ENCODE measurements around the gene VSIG4.
"Not testable (repeated sequence)": the region's sequence is repeated elsewhere in the genome, so short reads cannot be mapped to it uniquely, and the experiment has no call there.

Gene VSIG4, protein sequence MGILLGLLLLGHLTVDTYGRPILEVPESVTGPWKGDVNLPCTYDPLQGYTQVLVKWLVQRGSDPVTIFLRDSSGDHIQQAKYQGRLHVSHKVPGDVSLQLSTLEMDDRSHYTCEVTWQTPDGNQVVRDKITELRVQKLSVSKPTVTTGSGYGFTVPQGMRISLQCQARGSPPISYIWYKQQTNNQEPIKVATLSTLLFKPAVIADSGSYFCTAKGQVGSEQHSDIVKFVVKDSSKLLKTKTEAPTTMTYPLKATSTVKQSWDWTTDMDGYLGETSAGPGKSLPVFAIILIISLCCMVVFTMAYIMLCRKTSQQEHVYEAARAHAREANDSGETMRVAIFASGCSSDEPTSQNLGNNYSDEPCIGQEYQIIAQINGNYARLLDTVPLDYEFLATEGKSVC

DNA sequence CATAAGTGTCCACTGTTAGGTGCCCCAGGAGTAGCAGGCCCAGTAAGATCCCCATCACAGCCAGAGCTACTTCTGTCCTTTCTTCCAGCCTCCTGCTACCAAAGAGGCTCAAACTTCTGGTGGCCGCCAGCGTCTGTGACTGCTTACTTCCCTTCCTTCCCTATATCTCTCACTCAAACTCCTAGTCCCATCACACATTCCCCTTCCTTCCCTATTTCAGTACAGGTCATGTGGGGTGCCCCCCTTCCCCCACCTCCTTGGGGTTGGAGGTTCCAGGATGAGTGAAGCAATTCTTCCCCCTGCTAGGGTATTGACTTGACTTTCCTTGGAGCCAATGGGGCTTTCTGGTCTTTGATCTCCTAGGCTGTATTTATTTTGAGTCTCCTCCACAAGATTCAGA, at the start of gene VSIG4:
TSS of gene VSIG4 (minus strand) at position 137 of the 400 bp plus-strand sequence. CDS start at position 55, 82 bp downstream.
- no peak for DNase-seq

DNA sequence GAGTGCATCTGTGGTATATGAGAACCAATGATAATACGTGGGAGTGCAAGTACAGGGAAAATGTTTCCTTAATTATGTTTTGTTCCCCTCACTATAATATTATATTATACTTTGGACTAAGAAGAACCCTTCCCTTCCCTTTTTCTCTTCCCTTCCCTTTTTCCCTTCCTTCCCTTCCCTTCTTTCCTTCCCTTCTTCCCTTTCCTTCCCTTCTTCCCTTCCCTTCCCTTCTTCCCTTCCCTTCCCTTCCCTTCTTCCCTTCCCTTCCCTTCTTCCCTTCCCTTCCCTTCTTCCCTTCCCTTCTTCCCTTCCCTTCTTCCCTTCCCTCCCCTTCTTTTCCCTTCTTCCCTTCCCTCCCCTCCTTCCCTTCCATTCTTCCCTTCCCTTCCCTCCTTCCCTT, 36.9 kb upstream of the VSIG4 start:
- no peak for DNase-seq

DNA sequence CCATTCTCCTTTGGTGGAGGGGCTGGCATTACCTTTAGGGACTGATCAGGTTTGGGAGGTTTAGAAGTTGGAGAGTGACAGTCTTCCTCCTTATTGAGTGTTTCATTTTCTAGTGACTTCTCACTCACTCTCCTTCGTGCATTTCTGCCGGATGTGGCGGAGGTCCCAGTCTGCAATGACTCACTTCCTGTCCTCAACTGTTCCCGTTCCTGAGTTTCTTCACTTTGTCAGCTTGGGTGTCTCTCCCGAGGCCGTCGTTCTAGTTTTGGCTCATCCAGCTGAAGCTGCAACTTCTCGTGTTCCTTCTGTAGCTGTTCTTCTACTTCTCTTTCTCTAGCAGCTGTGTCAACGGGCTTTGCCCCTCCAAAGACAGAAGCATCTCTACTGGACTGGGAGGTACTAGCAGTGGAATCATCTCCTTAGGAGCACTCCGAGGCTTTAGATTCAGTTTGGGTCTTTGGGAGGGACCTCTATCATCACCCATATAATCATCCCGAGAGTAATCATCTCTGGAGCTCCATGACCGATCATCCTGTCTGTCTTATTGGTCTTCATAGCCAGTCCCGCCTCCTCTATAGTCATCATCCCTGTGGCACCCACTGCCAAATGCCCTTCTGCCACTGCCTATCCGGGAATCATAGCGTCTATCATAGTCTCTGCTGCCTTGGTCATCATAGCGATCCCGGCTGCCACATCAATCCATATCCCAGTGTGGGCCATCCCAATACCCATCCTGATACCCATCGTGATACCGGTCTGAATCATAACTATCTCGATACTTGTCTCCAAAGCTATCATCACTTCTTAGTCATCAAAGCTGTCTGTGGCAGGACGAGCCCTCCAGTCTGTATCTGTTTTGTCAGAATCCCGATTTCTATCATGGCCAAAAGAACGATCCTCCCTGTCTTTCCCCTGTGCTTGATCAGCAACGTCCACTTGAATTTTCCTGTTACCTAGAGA, 35.3 kb upstream of the VSIG4 start:
- DNase-seq, result no peak

DNA sequence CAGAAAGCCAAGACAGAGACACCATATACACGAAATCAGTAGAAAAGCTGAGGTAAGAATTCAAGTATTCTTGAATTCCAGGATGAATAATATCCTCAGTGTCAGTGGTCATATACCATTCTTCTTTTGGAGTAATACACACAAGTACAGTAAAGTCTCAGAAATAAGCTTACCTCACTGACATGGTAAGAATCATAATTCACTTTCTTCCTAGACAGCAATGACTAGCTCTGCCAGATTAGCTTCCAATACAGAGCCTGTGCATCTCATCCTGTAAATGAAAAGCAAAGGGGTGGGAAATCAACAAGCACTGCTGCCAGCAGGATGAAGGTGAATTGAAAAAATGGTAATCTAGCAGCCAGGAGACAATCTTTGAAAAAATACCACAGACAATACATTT, 31.2 kb upstream of the VSIG4 start:
- no peak for DNase-seq

DNA sequence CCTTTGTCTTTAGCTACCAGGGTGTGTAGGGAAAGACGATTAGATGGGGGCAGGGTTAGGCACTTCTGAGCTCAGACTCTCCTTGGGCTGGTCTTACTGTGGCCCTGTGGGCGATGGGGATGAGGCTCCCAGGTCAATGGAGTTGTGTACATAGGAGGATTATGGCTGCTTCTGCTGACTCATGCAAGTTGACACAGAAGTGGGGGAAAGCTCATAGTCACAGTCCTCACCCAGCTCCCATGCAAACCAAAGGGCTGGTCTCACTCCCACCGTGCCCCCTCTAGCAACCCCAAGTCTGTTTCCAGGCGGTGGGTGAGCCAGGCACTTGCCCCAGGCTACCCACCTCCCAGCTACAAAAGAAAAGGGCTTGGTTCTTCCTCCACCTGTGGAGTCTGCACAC, 24.4 kb upstream of the VSIG4 start:
- no peak for DNase-seq

DNA sequence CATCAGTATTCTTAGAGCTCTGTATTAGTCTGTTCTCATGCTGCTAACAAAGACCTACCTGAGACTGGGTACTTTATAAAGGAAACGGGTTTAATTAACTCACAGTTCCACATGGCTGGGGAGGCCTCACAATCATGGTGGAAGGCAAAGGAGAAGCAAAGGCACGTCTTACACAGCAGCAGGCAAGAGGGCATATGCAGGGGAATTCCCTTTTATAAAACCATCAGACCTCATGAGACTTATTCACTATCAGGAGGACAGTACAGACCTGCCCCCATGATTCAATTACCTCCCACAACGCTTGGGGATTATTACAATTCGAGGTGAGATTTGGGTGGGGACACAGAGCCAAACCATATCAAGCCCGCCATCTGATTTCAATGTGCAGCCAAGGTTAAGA, 17.1 kb upstream of the VSIG4 start:
- not testable (repeated sequence) for DNase-seq

DNA sequence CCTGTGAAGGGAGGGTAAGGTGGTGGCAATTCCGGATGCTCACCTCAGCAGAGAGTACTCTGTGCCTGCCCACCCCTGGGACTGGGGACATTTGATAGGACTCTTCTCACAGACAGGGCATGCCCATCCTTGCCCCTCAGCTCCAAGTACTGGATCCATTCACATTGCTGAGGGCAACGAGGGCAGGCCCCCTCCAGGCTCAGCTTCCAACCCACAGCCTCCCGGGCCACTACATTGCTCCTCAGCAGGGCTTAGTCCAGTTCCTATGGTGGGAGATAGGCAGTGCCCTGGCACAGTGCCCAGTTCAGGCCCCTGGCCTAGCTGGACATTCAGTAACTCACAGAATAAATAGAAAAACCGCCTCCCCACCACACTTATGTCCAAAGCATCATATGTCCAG, 15.1 kb upstream of the VSIG4 start:
- DNase-seq, result no peak

DNA sequence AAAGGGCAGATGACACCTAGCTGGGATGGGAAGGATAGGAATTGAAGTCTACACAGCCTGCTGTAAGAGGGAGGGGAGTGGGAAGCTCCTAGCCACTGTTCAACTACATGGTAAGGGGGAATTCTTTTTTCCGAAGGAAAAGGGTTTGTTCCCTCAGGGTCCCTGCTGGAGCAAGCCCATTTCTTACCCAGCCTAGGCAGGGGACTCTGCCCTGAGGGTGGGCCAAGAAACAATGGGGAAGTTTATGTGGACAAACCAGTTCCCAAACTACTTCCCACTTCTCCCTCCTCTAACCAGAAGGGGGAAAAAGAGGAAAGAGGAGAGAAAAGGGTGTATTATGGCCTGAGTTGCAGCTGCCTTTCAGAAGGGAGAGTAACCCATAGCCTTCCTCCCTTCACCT, 13.5 kb upstream of the VSIG4 start:
- no peak for DNase-seq

DNA sequence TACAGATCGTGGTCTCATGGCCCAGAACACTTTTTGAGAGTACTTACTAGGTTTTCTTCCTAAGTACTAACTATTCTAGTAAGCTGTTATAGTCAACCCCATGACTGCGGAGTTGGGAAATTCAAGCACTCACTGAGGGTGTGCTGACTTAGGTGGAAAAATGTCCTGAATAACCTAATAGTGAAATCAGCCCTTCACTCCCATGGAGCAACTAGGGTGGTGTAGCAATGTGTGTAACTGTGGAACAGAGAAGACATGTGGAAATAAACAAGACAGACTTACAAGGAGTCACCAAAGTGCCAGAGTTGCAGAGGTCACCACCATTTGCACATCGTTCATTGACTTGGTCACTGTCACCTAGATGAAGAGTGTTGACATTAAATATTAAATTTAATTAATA, 12.1 kb upstream of the VSIG4 start:
- no peak for DNase-seq

DNA sequence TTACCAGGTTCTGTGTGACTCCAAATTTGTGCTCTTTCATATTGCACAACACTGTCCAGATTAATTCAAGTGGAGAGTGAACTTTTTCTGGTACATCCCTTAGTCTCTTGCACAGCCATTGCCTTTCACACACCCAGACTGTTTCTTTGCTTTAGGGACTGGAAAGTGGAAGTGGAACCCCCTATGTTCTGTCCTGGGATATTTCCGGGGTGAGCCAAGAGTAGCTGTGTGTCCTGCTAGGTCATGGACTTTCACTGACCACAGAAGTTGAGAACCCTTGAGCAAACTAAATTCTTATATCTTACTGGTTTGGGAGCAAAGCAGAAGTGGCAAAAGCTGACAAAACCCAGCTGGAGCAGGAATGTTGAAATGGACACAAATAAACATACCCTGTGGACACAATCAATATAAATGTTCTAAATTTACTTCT, 10.3 kb upstream of the VSIG4 start:
- no peak for DNase-seq

DNA sequence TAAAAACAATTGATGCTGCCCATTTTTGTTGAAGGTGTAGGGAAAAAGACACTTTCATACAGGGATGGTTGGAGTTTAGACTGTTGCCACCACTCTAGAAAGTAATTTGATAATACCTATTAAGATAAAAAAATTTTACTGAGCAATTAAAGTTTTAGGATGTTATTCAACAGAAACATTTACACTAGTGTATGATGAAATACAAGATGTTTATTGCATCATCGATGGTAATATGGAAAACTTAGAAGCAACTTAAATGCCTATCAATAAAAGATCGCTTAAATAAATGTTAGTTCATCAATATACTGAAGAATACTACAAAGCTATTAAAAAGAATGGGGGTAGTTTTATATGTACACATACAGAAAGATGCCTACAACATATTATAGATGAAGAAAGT, 9.2 kb upstream of the VSIG4 start:
- no peak for DNase-seq

DNA sequence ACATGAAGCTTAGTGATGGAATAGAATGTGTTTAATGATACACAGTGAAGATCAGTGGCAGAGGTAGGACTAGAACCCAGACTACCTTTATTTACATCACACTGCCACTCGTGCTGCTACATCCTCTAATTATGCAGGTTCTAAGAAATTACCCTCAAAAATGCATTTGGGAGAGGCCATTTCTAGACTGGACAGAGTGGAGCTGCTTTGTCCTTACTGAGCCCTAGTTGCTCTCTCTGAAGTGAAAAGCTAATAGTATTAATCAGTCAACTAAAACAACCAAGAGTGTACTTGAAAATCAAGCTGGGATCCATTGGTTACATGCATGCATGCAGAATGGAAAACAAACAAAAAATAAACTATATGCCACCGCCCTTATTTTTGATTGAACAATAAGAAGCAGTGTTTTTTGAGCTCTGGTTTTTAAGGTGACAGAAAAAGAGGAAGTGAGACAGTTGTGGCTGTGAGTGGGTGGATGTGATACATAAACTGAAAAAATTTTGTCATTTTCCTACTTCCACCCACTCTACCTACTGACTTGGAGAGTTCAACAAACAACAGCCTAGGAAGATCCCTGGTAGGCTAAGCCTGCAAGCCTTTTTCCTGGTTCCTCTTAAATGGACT, 6.8 kb upstream of the VSIG4 start:
- DNase-seq, result no peak

DNA sequence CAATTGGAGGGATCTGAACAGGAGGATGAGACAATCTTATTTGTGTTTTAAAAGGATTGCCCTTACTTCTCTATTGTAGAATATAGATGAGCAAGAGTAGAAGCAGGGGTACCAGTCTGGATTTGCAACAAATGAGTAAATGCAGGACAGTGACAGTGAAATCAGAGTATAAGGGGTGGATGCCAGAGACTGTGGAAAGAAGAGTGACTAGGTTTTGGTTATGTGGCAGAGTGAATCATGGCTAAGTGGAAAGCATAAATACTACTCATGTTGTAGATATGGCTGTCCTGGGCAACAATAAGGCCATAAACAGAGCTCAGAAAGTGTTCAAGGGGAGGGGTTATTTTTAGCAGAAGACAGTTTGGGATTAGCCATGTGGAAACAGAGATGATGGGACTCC, 6.0 kb upstream of the VSIG4 start:
- DNase-seq, result no peak

DNA sequence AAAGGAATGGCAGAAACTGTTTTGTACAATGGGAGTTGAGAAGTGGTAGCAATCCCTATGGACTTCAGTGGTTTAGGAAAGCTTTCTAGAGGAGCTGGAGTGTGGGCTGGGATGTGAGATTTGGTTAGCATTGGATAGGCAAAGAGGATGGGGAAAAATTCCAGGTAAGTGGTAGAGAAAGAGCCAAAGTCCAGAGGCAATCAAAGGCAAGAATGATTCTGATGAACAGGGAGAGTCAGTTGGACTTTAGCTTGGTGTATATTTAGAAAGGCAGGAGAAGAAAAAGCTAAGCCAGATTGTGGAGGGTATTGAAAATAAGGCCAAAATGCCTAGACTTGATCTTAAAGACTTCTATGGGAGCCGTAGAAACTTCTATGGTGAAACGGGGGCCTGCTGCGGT, 3.7 kb upstream of the VSIG4 start:
- no peak for DNase-seq

DNA sequence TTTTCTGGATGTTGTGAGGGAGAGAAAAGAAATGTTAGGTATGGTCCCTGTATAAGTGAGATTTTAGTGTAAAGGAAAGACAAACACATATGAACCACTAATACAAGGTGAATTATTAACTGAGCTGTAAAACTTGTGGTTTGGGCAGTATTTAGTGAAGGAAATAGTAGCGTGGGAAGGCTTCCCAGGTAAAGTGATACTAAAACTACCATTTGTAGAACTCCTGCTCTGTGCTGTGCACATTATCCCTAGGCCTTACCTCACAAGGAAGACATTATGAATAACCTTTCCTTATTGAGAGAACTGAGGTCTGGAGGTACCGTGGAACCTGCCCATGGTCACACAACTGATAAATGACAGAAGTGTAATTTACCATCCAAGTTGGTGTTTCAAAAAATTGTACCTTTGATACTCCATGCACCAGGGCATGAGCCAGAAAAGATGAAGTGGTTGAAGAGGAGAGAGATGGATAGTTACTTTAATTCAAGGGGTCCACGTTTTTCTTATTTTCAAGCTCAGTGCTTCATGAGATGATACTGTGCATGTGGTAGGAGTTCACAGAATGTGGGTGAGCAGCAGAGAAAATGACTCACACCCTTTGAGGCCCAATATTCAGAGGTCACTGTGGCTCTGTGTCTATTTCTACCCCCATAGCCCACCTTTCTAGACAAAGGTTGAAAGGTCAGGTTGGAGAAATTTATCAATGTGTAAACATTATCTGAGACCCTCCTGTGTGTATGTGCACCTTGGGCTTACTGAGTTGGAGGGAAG, 2.6 kb upstream of the VSIG4 start:
- DNase-seq, result no peak

DNA sequence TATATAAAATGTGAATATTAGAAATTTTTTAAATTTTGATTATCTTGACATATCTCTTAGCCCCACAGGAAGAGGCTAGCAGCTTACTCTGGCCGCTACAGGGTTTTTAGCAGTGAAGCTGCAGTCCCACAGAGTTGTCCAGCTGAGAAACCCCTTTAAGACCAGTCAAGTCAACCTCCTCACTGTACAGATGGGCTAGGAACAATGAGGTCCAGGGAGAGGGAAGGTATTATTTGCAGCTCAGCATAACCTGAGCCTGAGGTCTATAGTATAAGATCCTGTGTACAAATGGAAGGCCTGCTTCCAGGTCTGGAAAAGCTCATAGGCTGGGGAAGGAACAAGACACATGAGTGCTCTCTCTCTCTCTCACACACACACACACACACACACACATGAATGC, 1.8 kb downstream of the VSIG4 start:
- no peak for DNase-seq

DNA sequence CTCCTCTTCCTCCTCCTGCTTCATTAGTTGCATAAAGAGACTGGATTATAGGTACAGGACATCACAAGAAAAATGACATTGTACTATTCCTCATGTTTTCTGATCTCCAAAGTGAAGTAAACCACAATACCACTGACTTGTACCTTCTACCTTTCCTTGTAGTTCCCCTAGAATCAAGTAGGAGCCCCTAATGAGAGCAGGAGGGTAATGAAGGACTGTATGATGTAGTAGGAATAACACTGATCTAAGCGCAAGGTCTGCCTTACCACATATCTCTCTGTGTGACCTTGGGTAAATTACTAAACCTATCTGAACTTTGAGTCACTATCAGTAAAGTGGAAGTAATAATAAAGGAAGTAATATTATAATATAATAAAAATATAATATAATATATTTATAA, 3.6 kb downstream of the VSIG4 start:
- no peak for DNase-seq

DNA sequence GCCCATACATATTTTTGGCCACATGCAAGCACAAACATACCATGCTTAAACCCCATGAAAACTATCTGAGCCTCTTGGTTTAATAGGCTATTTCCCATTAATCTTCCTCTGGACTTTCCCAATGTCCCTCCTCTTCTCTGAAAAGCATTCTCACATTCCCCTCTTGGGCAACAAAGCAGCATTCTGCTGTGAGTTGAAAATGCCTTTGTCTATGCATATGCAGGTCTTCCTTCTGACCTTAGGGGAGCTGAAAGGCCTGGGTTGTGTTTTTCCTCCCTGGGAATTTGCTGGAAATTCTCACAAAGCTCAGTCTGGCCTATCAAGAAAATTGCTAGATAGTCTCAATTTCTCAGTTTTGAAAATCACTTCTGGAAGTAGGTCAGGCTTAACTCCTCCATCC, 4.2 kb downstream of the VSIG4 start:
- no peak for DNase-seq

DNA sequence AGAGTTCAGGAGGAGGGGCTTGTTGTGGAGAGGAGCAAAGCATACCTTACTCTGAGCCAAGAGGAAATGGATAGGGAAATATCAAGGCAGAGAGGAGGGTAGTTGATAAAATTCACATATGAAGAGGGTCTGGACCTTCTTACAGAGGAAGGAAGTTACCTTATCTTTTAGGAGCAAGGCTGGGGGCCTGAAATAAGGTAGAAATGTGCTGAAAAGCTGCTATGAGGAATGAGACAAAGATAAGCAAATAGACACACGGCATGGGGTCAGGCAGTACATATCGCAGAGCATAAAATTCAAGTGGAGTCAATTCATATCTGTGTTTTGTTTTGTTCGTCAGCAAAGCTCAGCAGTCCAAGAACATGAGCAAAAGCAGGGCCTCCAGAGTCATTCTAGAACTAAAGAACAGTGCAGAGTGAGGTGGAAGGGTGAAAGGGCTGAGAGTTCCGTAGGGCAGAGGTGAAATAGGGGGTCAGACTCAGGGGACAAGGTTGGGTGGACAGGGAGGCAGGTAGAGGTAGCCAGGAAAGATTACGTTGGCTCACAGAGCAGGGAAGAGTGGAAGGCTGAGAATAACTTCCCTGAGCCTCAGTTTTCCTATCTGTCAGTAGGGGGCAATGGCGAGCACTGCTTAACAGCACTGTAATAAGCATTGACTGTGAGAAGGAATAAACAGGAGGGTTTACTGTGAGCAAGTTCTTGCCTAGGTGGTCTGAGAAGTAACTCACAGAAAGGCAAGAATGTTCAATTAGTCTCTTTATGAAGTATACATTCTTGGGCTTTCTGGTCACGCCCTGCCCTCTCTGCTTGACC, 9.2 kb downstream of the VSIG4 start:
- DNase-seq, result no peak

DNA sequence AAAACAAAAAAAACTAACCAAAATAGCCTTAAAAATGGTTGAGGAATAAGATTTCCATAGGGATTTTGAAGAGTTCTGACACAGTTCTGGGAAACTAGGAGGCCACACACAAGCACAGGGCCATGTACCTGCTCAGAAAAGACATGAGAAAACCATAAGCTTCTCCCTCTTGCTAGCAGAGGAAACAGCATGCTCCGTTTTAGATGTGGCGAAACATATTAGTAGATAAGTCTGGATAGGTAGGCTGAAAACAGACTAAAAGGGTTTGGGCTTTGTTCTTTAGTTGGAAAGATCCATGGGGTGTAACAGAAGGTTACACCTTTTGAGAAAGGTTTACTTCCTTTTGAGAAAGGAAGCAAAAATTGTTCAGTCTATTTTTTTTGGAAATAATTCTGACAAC, 10.9 kb downstream of the VSIG4 start:
- DNase-seq, result no peak

DNA sequence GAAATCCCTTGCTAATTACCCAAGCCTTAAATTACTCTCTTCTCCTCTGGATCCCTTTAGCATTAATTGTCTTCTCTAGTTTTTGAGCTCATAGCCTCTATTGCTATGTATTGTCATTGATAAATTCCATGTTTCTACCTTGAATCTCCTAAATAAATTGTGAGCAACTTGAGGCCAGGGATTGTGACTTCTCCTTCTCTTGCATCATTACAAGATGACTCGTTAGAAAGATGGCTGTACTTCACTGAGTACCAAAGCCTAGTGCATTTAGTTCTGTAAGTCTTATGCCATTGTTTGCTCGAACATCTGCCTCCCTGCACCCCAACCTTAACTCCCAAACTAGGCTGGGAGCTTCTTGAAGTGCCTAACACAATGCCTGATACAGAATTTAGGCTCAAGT, 15.3 kb downstream of the VSIG4 start:
- DNase-seq, result no peak

DNA sequence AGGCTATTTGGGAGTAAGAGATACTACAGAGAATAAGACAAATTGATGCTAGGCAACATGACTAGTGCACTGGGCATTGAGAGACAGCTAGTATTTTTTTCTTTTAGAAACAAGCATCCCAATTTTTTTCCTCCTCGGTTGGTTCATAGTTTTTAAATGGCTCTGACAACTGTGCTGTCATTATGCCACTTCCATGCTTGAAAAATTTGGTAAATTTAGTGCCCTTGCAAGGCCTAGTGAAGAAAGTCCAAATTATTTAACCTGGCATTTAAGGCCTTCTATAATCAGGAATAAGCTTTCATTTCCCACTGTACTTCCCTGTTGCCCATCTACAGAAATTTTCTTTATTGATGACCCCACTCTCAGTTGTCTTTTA, 15.8 kb downstream of the VSIG4 start:
- DNase-seq, result no peak

Data from NCI-H2081 (cell line).